Neural progenitor cell (in vitro differentiated cells): ENCODE measurements around the gene MAGEB1. TPM values are rescaled to one million over a fixed set of nuclear protein-coding genes. Genes with fewer than 3 reads are reported as not detected.

Experiments
- DNase-seq: peaks from one replicate; pipeline ENCODE4 v3.0.0-alpha.2; 2016; ENCODE audit warnings: low spot score
- H2AFZ ChIP-seq: fragments of 200-600 bp; sonication (generic); replicated peaks from 2 replicates; pipeline ENCODE4 v1.6.1; 2016; ENCODE audit warnings: antibody characterized with exemption
- H3F3A ChIP-seq: fragments of 200-600 bp; sonication (generic); 2 replicates; pipeline ENCODE4 v1.6.1; 2016; ENCODE audit warnings: antibody characterized with exemption, low read depth
- H3K27ac ChIP-seq: fragments of 200-600 bp; sonication (generic); 2 replicates; pipeline ENCODE4 v1.5.1; 2016; ENCODE audit warnings: mild to moderate bottlenecking
- H3K27me3 ChIP-seq: fragments of 200-600 bp; sonication (generic); 2 replicates; pipeline ENCODE4 v1.6.1; 2016; ENCODE audit warnings: mild to moderate bottlenecking, moderate library complexity
- H3K36me3 ChIP-seq: fragments of 200-600 bp; sonication (generic); 2 replicates; pipeline ENCODE4 v1.5.1; 2016
- H3K4me1 ChIP-seq: fragments of 200-600 bp; sonication (generic); 2 replicates; pipeline ENCODE4 v1.6.1; 2016; ENCODE audit warnings: mixed run types
- H3K4me2 ChIP-seq: fragments of 200-600 bp; sonication (generic); 2 replicates; pipeline ENCODE4 v1.6.1; 2016
- H3K4me3 ChIP-seq: fragments of 200-600 bp; sonication (generic); 2 replicates; pipeline ENCODE4 v1.5.1; 2016
- H3K79me2 ChIP-seq: fragments of 200-600 bp; sonication (generic); 2 replicates; pipeline ENCODE4 v1.6.1; 2016; ENCODE audit warnings: low read depth
- H3K9ac ChIP-seq: fragments of 200-600 bp; sonication (generic); 2 replicates; pipeline ENCODE4 v1.6.1; 2016
- H3K9me3 ChIP-seq: fragments of 200-600 bp; sonication (generic); 2 replicates; pipeline ENCODE4 v1.5.1; 2016; ENCODE audit warnings: low read depth
- H4K20me1 ChIP-seq: fragments of 200-600 bp; sonication (generic); 2 replicates; pipeline ENCODE4 v1.6.1; 2016; ENCODE audit warnings: low read depth
- H3K27ac Mint-ChIP-seq: 3 replicates; pipeline ENCODE4 v1.8.0; 2021; ENCODE audit warnings: mixed read lengths
- H3K27me3 Mint-ChIP-seq: 2 replicates; pipeline ENCODE4 v1.8.0; 2022; ENCODE audit warnings: low read depth, mild to moderate bottlenecking, inconsistent platforms, moderate library complexity, mixed read lengths; ENCODE audit not compliant: insufficient read depth
- H3K36me3 Mint-ChIP-seq: 3 replicates; pipeline ENCODE4 v1.8.0; 2021; ENCODE audit warnings: mixed read lengths
- H3K4me1 Mint-ChIP-seq: 3 replicates; pipeline ENCODE4 v1.8.0; 2021; ENCODE audit warnings: mixed read lengths
- H3K4me3 Mint-ChIP-seq: 3 replicates; pipeline ENCODE4 v1.8.0; 2021; ENCODE audit warnings: mild to moderate bottlenecking, moderate library complexity, mixed read lengths
- H3K9me3 Mint-ChIP-seq: 3 replicates; pipeline ENCODE4 v1.8.0; 2020; ENCODE audit warnings: mixed read lengths
- CTCF ChIP-seq: fragments of 200-600 bp; sonication (generic); IDR thresholded peaks from 2 replicates; pipeline ENCODE4 v1.5.1; 2017; ENCODE audit warnings: antibody characterized with exemption, mild to moderate bottlenecking
- EZH2 ChIP-seq: fragments of 200-600 bp; sonication (generic); IDR thresholded peaks from 2 replicates; pipeline ENCODE4 v1.6.1; 2017; ENCODE audit warnings: antibody characterized with exemption, mild to moderate bottlenecking, moderate library complexity
- EZH2phosphoT487 ChIP-seq: fragments of 200-600 bp; sonication (generic); IDR thresholded peaks from 2 replicates; pipeline ENCODE4 v1.6.1; 2017; ENCODE audit warnings: antibody characterized with exemption
- total RNA-seq: library from RNA; depleted of rRNA; stranded (reverse); fragments of >200 nt; gene quantifications from 2 replicates; pipeline ENCODE4 v1.2.3, GENCODE V29; 2015; ENCODE audit warnings: low replicate concordance

Gene MAGEB1
- total RNA-seq, 1 donor from 2014 or later, result not detected

- Histone ChIP-seq H3K4me1 (peaks cover 10% of the 10 kb centered on the region), H3K36me3 (no peaks in the 10 kb centered on the region), H3K4me3 (no peak overlapping the region), H3K9ac (no peak overlapping the region), H3K4me2 (no peak overlapping the region), H3K27me3 (no peaks in the 10 kb centered on the region), H3K9me3 (no peaks in the 10 kb centered on the region), H3K27ac (no peak overlapping the region), H3F3A (no peaks in the 10 kb centered on the region), H4K20me1 (no peaks in the 10 kb centered on the region), H2AFZ (no peak overlapping the region), H3K79me2 (no peaks in the 10 kb centered on the region)
- Mint-ChIP-seq H3K9me3 (peaks cover 2% of the 10 kb centered on the region), H3K27me3 (no peaks in the 10 kb centered on the region), H3K36me3 (no peaks in the 10 kb centered on the region), H3K4me1 (peaks cover 31% of the 10 kb centered on the region), H3K4me3 (no peak overlapping the region), H3K27ac (no peak overlapping the region)
- DNase-seq, result no peak
- TF ChIP-seq EZH2 (no peak), CTCF (no peak), EZH2phosphoT487 (no peak)
Measured at GRCh38 chrX:30301208-30301607, 54.3 kb downstream of the MAGEB1 start.

Other genes with a start within 250 kb of the MAGEB1 start
- not detected in 2 replicates for gene MAGEB2, start 31.6 kb upstream of the MAGEB1 start, total RNA-seq
- not detected in 2 replicates for gene MAGEB3, start 16.5 kb upstream of the MAGEB1 start, total RNA-seq
- gene MAGEB4, start 5.1 kb upstream of the MAGEB1 start, total RNA-seq, result not detected in 2 replicates
- gene NR0B1, start 62.2 kb downstream of the MAGEB1 start, total RNA-seq, result not detected in 2 replicates